HCT116 (cell line): Measurements from ENCODE around the gene TIMD4. TPM values are rescaled to one million over a fixed set of nuclear protein-coding genes. Genes with fewer than 3 reads are reported as not detected.

ENCODE experiments used
- ATAC-seq: fragments of 200-7000 bp; cut with Tn5 transposase; 2 replicates; pipeline ENCODE4 v1.9.1; 2020; ENCODE audit warnings: mild to moderate bottlenecking, moderate library complexity
- BruUV-seq: library from RNA; stranded (reverse); fragments of 400-500 nt; replicated peaks from 2 replicates; lab custom pipeline; 2021; lab: Mats Ljungman, UMichigan
- CTCF ChIA-PET: fragments of 300-600 bp; sonication (Branson Sonifier 250); formaldehyde crosslinking; loops from one replicate; lab custom pipeline; 2021; ENCODE audit warnings: antibody characterized with exemption; lab: Charles Lee
- POLR2A ChIA-PET: fragments of 300-600, 350-600 bp; sonication (Branson Sonifier 250); formaldehyde crosslinking; loops from one replicate; lab custom pipeline; 2021; ENCODE audit warnings: antibody characterized with exemption; lab: Charles Lee
- RAD21 ChIA-PET, 2 experiments: fragments of 300-600 bp; sonication (Branson Sonifier 250); formaldehyde crosslinking; loops; one replicate each; lab custom pipeline; 2023; ENCODE audit warnings: low total read pairs in 2 of 2; ENCODE audit not compliant: uncharacterized antibody in 2 of 2, unreplicated experiment in 2 of 2, low non-redundant PET in 1 of 2; lab: Charles Lee
- DNase-seq: peaks from one replicate; pipeline ENCODE4 v3.0.0-alpha.2; 2010; ENCODE audit warnings: low read depth, low spot score
- H2AFZ ChIP-seq: fragments of 200-600 bp; shearing (Covaris generic), sonication (generic); 2 replicates; pipeline ENCODE4 v1.6.1; 2017; ENCODE audit warnings: low read depth, mixed run types, mixed read lengths, antibody characterized with exemption, low read length; ENCODE audit not compliant: poor library complexity, severe bottlenecking
- H3K27ac ChIP-seq: 2 replicates; pipeline ENCODE4 v1.5.1; 2012; ENCODE audit warnings: low read depth, low read length
- H3K27me3 ChIP-seq: fragments of 200-600 bp; sonication (generic); 2 replicates; pipeline ENCODE4 v1.6.1; 2016; ENCODE audit warnings: mixed run types, low read length, mixed read lengths; ENCODE audit not compliant: insufficient read depth
- H3K36me3 ChIP-seq, 2 experiments: fragments of 200-500 bp in 1 of 2; fragments of 200-600 bp in 1 of 2; sonication (Bioruptor generic) in 1 of 2; sonication (generic) in 1 of 2; 2 replicates each; pipeline versions ENCODE4 v1.5.1 to v1.6.1; 2014 to 2016; ENCODE audit warnings: low read length in 2 of 2, inconsistent platforms in 1 of 2, mixed read lengths in 1 of 2, mixed run types in 1 of 2; ENCODE audit not compliant: insufficient read depth in 2 of 2, control insufficient read depth in 1 of 2
- H3K4me1 ChIP-seq, 2 experiments: fragments of 200-600 bp in 1 of 2; sonication (generic) in 1 of 2; 2 replicates each; pipeline versions ENCODE4 v1.5.1 to v1.6.1; 2012 to 2017; ENCODE audit warnings: low read length in 2 of 2, inconsistent platforms in 1 of 2, mild to moderate bottlenecking in 1 of 2, mixed read lengths in 1 of 2, mixed run types in 1 of 2, moderate library complexity in 1 of 2; ENCODE audit not compliant: insufficient read depth in 2 of 2, control insufficient read depth in 1 of 2
- H3K4me2 ChIP-seq: fragments of 200-600 bp; sonication (generic); 2 replicates; pipeline ENCODE4 v1.6.1; 2017; ENCODE audit warnings: mixed run types, low read length, mixed read lengths
- H3K4me3 ChIP-seq, 2 experiments: fragments of 200-600 bp in 1 of 2; sonication (generic) in 1 of 2; replicated peaks in 1 of 2; 2 replicates each; pipeline ENCODE4 v1.5.1; 2011 to 2016; ENCODE audit warnings: low read length in 2 of 2, control low read depth in 1 of 2, low read depth in 1 of 2, mild to moderate bottlenecking in 1 of 2, mixed read lengths in 1 of 2, mixed run types in 1 of 2
- H3K79me2 ChIP-seq: fragments of 200-600 bp; sonication (generic); 2 replicates; pipeline ENCODE4 v1.6.1; 2017; ENCODE audit warnings: mild to moderate bottlenecking, mixed run types, low read length, moderate library complexity, mixed read lengths; ENCODE audit not compliant: insufficient read depth
- H3K9ac ChIP-seq: fragments of 200-600 bp; sonication (generic); 2 replicates; pipeline ENCODE4 v1.6.1; 2016; ENCODE audit warnings: low read length, mixed read lengths
- H3K9me2 ChIP-seq: fragments of 200-600 bp; sonication (generic), shearing (Covaris generic); 2 replicates; pipeline ENCODE4 v1.6.1; 2017; ENCODE audit warnings: mixed run types, mild to moderate bottlenecking, moderate library complexity; ENCODE audit not compliant: insufficient read depth
- H3K9me3 ChIP-seq, 2 experiments: fragments of 200-500 bp in 1 of 2; fragments of 200-600 bp in 1 of 2; sonication (Bioruptor generic) in 1 of 2; sonication (generic) in 1 of 2; 2 replicates each; pipeline ENCODE4 v1.6.1; 2014 to 2017; ENCODE audit warnings: low read length in 2 of 2, mixed read lengths in 2 of 2, inconsistent platforms in 1 of 2, low read depth in 1 of 2, mild to moderate bottlenecking in 1 of 2, mixed run types in 1 of 2, moderate library complexity in 1 of 2; ENCODE audit not compliant: control insufficient read depth in 1 of 2, insufficient read depth in 1 of 2
- H4K20me1 ChIP-seq: fragments of 200-600 bp; sonication (generic), shearing (Covaris generic); 2 replicates; pipeline ENCODE4 v1.6.1; 2017; ENCODE audit warnings: mixed run types, mild to moderate bottlenecking, moderate library complexity; ENCODE audit not compliant: insufficient read depth
- EZH2phosphoT487 ChIP-seq: fragments of 200-600 bp; IDR thresholded peaks from 2 replicates; pipeline ENCODE4 v1.6.1; 2018; ENCODE audit warnings: antibody characterized with exemption, borderline replicate concordance
- MAX ChIP-seq: IDR thresholded peaks from 2 replicates; pipeline ENCODE4 v1.6.1; 2012
- POLR2A ChIP-seq: IDR thresholded peaks from 2 replicates; pipeline ENCODE4 v1.7.0; 2011; ENCODE audit warnings: borderline replicate concordance; ENCODE audit not compliant: insufficient read depth, insufficient read length; ENCODE audit errors: extremely low read depth
- RAD21 ChIP-seq: IDR thresholded peaks from 2 replicates; pipeline ENCODE4 v1.6.1; 2012; ENCODE audit warnings: low read depth, mild to moderate bottlenecking
- YY1 ChIP-seq: IDR thresholded peaks from 2 replicates; pipeline ENCODE4 v1.6.1; 2011; ENCODE audit warnings: low read length, low read depth, moderate library complexity, mild to moderate bottlenecking; ENCODE audit not compliant: insufficient replicate concordance; ENCODE audit errors: extremely low read depth
- intact Hi-C: fragments of 100-400 bp; cut with micrococcal nuclease; formaldehyde crosslinking; loops from 2 replicates; pipeline ENCODE4 v1.10.0; 2022
- total RNA-seq: library from RNA; stranded (reverse); gene quantifications from one replicate; pipeline ENCODE4 v1.2.1, GENCODE V29; 2021; ENCODE audit not compliant: unreplicated experiment
- TF ChIP-seq, protein P1 (sequence below): IDR thresholded peaks from 2 replicates; pipeline ENCODE4 v1.6.1; 2011; ENCODE audit warnings: mild to moderate bottlenecking, low read length, moderate library complexity; ENCODE audit not compliant: insufficient replicate concordance; ENCODE audit errors: extremely low read depth

Gene TIMD4
- total RNA-seq, 1 experiment from 2014 or later = not detected

GRCh38 chr5:156892223-156892622 is 70.8 kb downstream of the TIMD4 start:
- BruUV-seq = no TSS peak
- POLR2A ChIA-PET = no interaction called here

DNA sequence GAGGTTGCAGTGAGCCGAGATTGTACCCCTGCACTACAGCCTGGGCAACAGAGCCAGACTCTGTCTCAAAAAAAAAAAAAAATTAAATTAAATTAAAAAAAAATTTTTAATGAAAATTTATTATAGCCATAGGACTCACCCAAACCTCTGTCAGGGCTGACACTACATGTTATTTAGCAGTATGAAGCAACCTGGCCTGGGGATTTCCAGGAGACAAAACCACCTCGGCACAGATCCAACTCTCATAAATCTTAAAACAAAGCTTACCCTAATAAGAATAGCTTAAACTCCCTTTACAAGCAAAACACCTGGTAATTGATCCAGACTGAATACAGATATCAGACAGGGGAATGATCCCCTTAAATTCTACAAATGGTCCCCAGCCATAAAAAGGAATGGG is 74.5 kb downstream of the TIMD4 start:
- no peak overlapping the region for H3K9ac ChIP-seq

More at GRCh38 chr5:156892223-156892622, 70.8 kb downstream of the TIMD4 start:
- RAD21 ChIA-PET = no interaction called here
- Histone ChIP-seq H3K27me3 (peaks cover 15% of the 10 kb centered on the region), H3K4me1 (no peaks in the 10 kb centered on the region), H3K4me2 (no peak overlapping the region), H3K79me2 (no peaks in the 10 kb centered on the region), H2AFZ (no peak overlapping the region), H3K4me3 (no peak overlapping the region), H3K27ac (no peak overlapping the region), H3K9me3 (no peaks in the 10 kb centered on the region), H3K36me3 (no peaks in the 10 kb centered on the region), H3K9ac (no peak overlapping the region), H3K9me2 (no peaks in the 10 kb centered on the region), H4K20me1 (no peaks in the 10 kb centered on the region)
- no peak for TF ChIP-seq YY1
- no peak for TF ChIP-seq MAX
- TF ChIP-seq EZH2phosphoT487 = no peak
- peak; percentile 13; the same call in 1 of the 2 replicates for TF ChIP-seq RAD21
- DNase-seq = no peak
- ATAC-seq = no peak
- CTCF ChIA-PET = no interaction called here
- intact Hi-C loops = no loop called here

More for the DNA sequence above, 74.5 kb downstream of the TIMD4 start:
- no peak overlapping the region for H3K4me2 ChIP-seq
- H4K20me1 ChIP-seq = no peaks in the 10 kb centered on the region
- no peaks in the 10 kb centered on the region for H3K9me3 ChIP-seq
- ATAC-seq (no peak), DNase-seq (no peak)
- no TSS peak for BruUV-seq
- no peak overlapping the region for H2AFZ ChIP-seq
- ChIA-PET CTCF (no interaction called here), POLR2A (no interaction called here), RAD21 (no interaction called here)
- no peak overlapping the region for H3K4me3 ChIP-seq
- intact Hi-C loops = no loop called here
- H3K27me3 ChIP-seq = peaks cover 15% of the 10 kb centered on the region
- no peaks in the 10 kb centered on the region for H3K79me2 ChIP-seq
- H3K4me1 ChIP-seq = no peaks in the 10 kb centered on the region
- no peaks in the 10 kb centered on the region for H3K36me3 ChIP-seq
- TF ChIP-seq RAD21 = no peak
- TF ChIP-seq POLR2A = no peak
- TF ChIP-seq, protein P1, sequence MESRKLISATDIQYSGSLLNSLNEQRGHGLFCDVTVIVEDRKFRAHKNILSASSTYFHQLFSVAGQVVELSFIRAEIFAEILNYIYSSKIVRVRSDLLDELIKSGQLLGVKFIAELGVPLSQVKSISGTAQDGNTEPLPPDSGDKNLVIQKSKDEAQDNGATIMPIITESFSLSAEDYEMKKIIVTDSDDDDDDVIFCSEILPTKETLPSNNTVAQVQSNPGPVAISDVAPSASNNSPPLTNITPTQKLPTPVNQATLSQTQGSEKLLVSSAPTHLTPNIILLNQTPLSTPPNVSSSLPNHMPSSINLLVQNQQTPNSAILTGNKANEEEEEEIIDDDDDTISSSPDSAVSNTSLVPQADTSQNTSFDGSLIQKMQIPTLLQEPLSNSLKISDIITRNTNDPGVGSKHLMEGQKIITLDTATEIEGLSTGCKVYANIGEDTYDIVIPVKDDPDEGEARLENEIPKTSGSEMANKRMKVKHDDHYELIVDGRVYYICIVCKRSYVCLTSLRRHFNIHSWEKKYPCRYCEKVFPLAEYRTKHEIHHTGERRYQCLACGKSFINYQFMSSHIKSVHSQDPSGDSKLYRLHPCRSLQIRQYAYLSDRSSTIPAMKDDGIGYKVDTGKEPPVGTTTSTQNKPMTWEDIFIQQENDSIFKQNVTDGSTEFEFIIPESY = no peak
- no peaks in the 10 kb centered on the region for H3K9me2 ChIP-seq
- H3K27ac ChIP-seq = no peak overlapping the region
